AG04450 (cell line): Measurements from ENCODE around the gene CENPT. TPM values are rescaled to one million over a fixed set of nuclear protein-coding genes. Genes with fewer than 3 reads are reported as not detected.
A peak's percentile ranks its signal among the peaks of the same experiment; 100 is the strongest.

Source experiments
- CTCF ChIA-PET: fragments of 300-600, 350-600 bp; formaldehyde crosslinking; extraction: SDS; loops from one replicate; lab custom pipeline; 2022; ENCODE audit warnings: antibody characterized with exemption, inconsistent platforms; lab: Charles Lee
- POLR2A ChIA-PET: fragments of 350-600 bp; formaldehyde crosslinking; extraction: SDS; loops from one replicate; lab custom pipeline; 2021; ENCODE audit warnings: antibody characterized with exemption, inconsistent platforms; lab: Yijun Ruan, JAX
- DNase-seq: peaks from one replicate; pipeline ENCODE4 v3.0.0-alpha.2; 2011; ENCODE audit warnings: low read depth, low spot score
- H3K27ac ChIP-seq: one replicate; pipeline ENCODE4 v1.5.1; 2012; ENCODE audit warnings: low read depth, low read length, control low read depth
- H3K27me3 ChIP-seq: one replicate; pipeline ENCODE4 v1.6.0; 2012; ENCODE audit warnings: low read length; ENCODE audit not compliant: control insufficient read depth, insufficient read depth
- H3K4me3 ChIP-seq: 2 replicates; pipeline ENCODE4 v1.5.1; 2011; ENCODE audit warnings: mild to moderate bottlenecking, low read depth, low read length, control low read depth
- H3K9me3 ChIP-seq: 2 replicates; pipeline ENCODE4 v1.5.1; 2012; ENCODE audit warnings: low read length; ENCODE audit not compliant: control insufficient read depth, insufficient read depth
- CTCF ChIP-seq: IDR thresholded peaks from 2 replicates; pipeline ENCODE4 v1.5.1; 2011; ENCODE audit warnings: low read depth, low read length, control low read depth, inconsistent platforms
- polyA plus RNA-seq: library from polyadenylated mRNA; depleted of rRNA; stranded (reverse); fragments of >200 nt; gene quantifications from 2 replicates; pipeline ENCODE4 v1.2.3, GENCODE V29; 2011

The CENPT gene
- polyA plus RNA-seq, 1 experiment = 17.9 TPM

GRCh38 chr16:67861877-67862276 lies 14.4 kb upstream of the CENPT start:
- no peaks in the 10 kb centered on the region for H3K27me3 ChIP-seq
- DNase-seq = no peak
- ChIA-PET POLR2A (no interaction called here), CTCF (interaction anchor here (1.7 kb wide), 1 partner anchor 46 kb away, joined by 7 read pairs; no protein-coding TSS in a partner anchor)
- H3K27ac ChIP-seq = no peak overlapping the region
- H3K9me3 ChIP-seq = no peaks in the 10 kb centered on the region
- no peak for TF ChIP-seq CTCF
- no peak overlapping the region for H3K4me3 ChIP-seq

GRCh38 chr16:67860589-67861398 lies 13.3 kb upstream of the CENPT start:
- H3K4me3 ChIP-seq = no peak overlapping the region
- no peak for TF ChIP-seq CTCF
- ChIA-PET POLR2A (interaction anchor here (1.8 kb wide), 1 partner anchor 14 kb away, joined by 9 read pairs; the partner anchor contains the start of genes CENPT and NUTF2), CTCF (interaction anchor here (0.8 to 1.7 kb wide), 3 partner anchors 23 to 45 kb away, joined by 3 to 7 read pairs (median 4); partner anchors contain the start of gene NRN1L)
- DNase-seq = no peak
- no peaks in the 10 kb centered on the region for H3K27me3 ChIP-seq
- no peaks in the 10 kb centered on the region for H3K9me3 ChIP-seq
- peak overlapping the region; percentile 3 for H3K27ac ChIP-seq

GRCh38 chr16:67858500-67858899 lies 11.0 kb upstream of the CENPT start:
- Histone ChIP-seq H3K4me3 (no peak overlapping the region), H3K9me3 (no peaks in the 10 kb centered on the region), H3K27ac (peak overlapping the region; percentile 73), H3K27me3 (no peaks in the 10 kb centered on the region)
- POLR2A ChIA-PET = no interaction called here
- no peak for DNase-seq
- CTCF ChIA-PET = interaction anchor here (0.5 to 0.6 kb wide), 2 partner anchors 70 to 388 kb away, joined by 3 to 5 read pairs; no protein-coding TSS in a partner anchor
- no peak for TF ChIP-seq CTCF

- DNase-seq = peak; percentile 48
- CTCF ChIA-PET = interaction anchor here (1.0 to 1.8 kb wide), 2 partner anchors 26 to 41 kb away, joined by 3 to 5 read pairs; no protein-coding TSS in a partner anchor
Observed at GRCh38 chr16:67857547-67858233, 10.2 kb upstream of the CENPT start.

More at GRCh38 chr16:67857547-67858233, 10.2 kb upstream of the CENPT start:
- no peak for TF ChIP-seq CTCF
- no peak overlapping the region for H3K4me3 ChIP-seq
- H3K27me3 ChIP-seq = no peaks in the 10 kb centered on the region
- POLR2A ChIA-PET = interaction anchor here (0.5 to 0.6 kb wide), 2 partner anchors 34 to 236 kb away, joined by 3 to 4 read pairs; no protein-coding TSS in a partner anchor
- H3K27ac ChIP-seq = peak overlapping the region; percentile 73
- no peaks in the 10 kb centered on the region for H3K9me3 ChIP-seq
